WI38 (cell line): ENCODE measurements around the gene PARD3.

ENCODE experiments used
- H3K4me3 ChIP-seq: 2 replicates; pipeline ENCODE4 v1.5.1; 2011; ENCODE audit warnings: low read depth, mild to moderate bottlenecking, control low read depth, low read length
- TF ChIP-seq, protein P1 (sequence below): IDR thresholded peaks from 2 replicates; pipeline ENCODE4 v1.5.1; 2012; ENCODE audit warnings: low read depth, mild to moderate bottlenecking, control low read depth, low read length

Gene PARD3

GRCh38 chr10:34294137-34294536, 521.0 kb downstream of the PARD3 start:
- TF ChIP-seq, protein P1, sequence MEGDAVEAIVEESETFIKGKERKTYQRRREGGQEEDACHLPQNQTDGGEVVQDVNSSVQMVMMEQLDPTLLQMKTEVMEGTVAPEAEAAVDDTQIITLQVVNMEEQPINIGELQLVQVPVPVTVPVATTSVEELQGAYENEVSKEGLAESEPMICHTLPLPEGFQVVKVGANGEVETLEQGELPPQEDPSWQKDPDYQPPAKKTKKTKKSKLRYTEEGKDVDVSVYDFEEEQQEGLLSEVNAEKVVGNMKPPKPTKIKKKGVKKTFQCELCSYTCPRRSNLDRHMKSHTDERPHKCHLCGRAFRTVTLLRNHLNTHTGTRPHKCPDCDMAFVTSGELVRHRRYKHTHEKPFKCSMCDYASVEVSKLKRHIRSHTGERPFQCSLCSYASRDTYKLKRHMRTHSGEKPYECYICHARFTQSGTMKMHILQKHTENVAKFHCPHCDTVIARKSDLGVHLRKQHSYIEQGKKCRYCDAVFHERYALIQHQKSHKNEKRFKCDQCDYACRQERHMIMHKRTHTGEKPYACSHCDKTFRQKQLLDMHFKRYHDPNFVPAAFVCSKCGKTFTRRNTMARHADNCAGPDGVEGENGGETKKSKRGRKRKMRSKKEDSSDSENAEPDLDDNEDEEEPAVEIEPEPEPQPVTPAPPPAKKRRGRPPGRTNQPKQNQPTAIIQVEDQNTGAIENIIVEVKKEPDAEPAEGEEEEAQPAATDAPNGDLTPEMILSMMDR, result no peak
- H3K4me3 ChIP-seq, result no peak overlapping the region

DNA sequence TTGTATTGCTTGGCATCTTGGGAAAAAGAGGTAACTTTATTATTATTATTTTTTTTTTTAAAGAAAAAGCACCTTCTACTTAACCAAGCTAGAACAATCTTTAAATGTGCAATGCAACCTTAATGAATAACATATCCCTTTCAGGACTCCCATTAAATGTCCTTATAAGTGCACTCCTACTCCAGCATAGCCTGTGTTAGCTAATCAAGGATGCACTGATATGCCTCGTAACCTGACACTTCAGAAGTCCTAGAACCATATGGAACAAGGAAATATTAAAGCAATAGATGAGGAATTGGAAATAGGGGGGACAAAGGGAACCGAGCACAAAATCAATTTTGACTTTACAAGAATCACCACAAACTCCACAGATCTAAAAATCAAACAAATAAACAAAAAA, 522.4 kb downstream of the PARD3 start:
- no peak overlapping the region for H3K4me3 ChIP-seq
- TF ChIP-seq, protein P1, result no peak

GRCh38 chr10:34292194-34292565, 522.9 kb downstream of the PARD3 start:
- no peak overlapping the region for H3K4me3 ChIP-seq
- TF ChIP-seq, protein P1, result no peak

- TF ChIP-seq, protein P1, result no peak
Observed at GRCh38 chr10:34291466-34292193, 523.5 kb downstream of the PARD3 start.

DNA sequence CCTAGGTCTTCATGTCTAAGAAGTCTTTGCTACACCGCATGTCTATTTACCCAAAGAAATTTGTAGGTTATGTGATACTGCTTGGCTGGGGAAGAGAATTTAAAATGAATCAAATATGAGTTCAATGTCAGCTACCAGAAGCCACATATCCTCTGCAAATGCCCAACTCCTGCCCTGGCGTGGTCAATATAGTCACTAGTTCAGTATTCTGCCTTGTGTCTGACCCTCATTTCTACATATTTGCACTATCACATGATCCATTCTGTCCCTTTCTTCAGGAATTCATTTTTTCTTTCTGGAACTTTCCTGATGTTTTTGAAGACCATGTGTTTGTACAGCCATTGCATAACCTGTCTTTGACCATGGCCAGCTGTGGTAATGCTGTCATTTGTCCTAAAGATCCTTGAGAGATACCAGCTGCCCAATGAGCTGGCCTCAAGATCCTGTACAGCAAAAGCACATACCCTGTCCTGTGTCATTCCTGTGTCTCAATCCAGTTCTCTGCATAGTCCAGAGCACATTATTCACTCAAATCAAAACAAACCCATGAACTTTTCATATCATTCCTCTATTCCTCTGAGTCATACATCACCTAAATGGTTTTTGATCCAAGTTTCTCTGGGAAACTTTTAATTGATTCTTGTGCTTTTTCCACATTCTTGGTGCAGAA, 524.5 kb downstream of the PARD3 start:
- TF ChIP-seq, protein P1, result no peak
- no peak overlapping the region for H3K4me3 ChIP-seq

More at GRCh38 chr10:34291466-34292193, 523.5 kb downstream of the PARD3 start:
- H3K4me3 ChIP-seq, result no peak overlapping the region

DNA sequence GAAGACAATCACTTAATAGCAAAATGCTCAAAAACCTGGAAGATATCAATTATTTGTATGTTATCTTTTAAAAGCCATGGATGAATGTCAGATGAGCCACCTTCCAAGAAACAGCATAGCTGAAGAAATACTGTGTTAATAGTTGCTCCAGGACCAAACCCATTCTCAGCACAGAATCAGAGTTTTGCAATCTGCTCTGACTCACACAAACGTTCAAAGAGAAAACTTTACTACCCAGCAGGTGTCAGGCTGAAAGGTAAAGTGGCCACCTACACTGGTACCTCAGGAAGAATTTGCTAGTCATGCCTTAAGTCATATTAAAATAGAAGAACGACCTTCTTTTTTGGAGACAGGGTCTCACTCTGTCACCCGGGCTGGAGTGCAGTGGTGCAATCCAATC, 526.5 kb downstream of the PARD3 start:
- TF ChIP-seq, protein P1, result no peak
- no peak overlapping the region for H3K4me3 ChIP-seq

DNA sequence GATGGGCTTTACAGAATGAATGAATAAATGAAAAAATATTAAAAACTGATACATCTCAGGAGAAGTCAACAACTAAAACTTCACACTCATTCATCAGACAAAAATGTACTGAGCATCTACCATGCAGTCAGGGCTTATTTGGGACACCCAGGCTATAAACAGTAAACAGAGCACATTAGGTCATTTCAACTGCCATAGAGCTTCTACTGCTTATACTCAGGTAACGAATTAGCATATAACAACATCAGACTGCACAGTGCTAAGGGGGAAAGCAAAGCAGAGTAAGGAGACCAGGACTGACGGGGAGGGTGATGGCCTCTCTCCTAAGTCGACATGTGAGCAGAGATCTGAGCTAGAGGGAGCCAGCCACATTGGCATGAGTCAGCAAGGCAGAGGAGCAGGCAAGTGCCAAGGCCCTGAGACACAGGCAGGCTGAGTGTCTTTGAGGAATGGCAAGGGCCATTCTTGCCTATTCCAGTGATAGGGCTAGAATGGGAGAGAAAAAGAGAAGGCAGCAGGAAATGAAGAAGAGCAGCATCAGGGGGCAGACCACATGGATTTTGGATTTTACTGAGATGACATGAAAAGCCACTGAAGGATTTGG, 528.9 kb downstream of the PARD3 start:
- TF ChIP-seq, protein P1, result no peak
- no peak overlapping the region for H3K4me3 ChIP-seq
